OCI-M1 (cell line): ENCODE measurements around the gene ASAP2.

Experiments used
- DNase-seq: peaks from one replicate; lab custom pipeline; 2025; lab: John Stamatoyannopoulos, UW

Gene ASAP2

DNA sequence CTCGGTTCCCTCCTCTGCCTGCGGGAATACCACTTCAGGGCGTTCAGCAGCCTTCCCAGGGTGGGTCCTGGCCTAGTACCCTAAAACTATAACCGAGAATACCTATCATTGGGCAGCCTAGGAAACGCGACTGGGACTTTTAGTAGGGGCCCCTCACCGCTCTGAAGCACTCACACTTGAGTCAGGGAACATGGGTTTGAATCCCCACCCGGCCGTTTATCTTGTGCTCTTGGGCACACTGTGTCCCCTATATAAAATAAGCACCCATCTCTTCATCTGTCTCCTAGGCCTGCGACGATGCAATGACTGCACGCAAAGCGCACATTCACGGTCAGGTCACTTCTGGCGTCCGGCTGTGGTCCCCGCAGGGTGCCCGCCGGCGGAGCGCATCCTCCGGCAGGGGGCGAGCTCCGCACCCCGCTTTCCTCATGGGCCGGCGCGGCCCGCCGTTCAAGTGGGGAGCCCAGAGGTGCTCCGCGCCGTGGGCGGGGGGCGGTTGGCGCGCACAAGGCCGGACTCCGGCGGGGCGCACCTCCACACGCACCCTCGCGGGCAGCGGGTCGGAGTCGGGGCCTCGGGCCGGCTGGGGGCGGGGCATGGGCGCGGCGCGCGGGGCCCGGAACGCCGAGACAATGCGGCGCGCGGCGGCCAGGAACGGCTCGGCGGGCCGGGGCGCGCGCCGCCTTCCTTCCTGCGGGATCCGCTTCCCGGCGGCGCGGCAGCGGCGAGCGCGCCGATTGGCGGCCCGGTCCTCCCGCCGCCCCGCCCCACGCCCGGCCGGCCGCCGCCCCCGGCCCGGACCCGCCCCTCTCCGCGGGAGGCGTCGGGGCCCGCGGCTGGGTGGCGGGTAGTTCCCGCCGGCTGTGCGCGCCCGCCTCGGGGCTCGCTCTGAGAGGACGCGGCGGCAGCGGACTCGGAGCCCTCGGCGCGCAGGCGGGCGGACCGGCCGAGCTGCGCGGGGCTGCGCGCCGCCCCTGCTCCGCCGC, at the start of gene ASAP2:
Gene ASAP2, plus strand, starts transcription at position 850 of the 986 bp plus-strand sequence. CDS start 293 bp downstream, outside the sequence.
- DNase-seq: peak; percentile 39

DNA sequence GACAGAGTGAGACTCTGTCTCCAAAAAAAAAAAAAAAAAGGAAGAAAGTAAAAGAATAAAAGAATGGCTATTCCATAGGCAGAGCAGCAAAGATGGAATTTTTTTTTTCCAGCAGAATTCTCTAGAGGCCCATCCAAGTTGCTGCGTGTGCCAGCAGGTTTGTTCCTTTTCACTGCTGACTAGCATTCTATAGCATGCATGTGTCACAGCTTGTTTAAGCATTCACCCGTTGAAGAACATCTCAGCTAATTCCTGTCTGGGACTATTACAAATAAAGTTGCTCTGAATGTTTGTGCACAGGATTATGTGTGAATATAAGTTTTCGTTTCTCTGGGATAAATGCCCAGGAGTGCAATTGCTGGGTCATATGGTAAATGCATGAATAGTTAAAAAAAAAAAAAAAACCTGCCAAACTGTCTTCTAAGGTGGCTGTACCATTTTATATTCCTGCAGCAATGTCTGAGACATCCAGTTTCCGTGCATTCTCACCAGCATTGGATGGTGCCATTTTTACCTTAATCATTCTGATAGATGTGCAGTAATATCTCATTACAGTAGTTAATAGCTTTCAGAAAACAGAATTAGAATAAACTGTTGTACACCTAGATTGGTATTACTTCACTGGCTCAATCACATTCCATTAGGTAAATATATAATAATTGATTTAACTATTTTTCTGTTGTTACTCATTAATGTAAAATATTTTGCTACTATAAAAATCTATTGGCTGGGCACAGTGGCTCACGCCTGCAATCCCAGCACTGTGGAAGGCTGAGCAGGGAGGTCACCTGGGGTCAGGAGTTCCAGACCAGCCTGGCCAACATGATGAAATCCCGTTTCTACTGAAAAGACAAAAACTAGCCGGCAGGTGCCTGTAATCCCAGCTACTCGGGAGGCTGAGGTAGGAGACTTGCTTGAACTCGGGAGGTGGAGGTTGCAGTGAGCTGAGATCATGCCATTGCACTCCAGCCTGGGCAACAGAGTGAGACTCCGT, 47.5 kb upstream of the ASAP2 start:
- no peak for DNase-seq

DNA sequence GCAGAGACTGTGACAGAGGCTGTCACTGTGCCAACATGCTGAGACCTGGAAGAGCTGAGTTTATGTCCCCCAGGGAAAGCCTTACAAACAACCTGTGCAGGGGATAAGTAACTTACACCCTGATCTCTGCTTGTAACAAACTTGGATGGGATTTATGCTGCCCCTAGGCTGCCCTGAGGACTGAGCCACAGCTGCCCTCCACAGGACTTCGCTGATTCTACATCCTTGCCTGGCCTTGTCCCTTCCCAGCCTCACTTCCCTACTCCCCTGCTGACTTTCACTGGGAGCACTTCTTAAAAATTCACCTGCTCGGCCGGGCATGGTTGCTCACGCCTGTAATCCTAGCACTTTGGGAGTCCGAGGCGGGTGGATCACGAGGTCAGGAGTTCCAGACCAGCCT, 45.9 kb upstream of the ASAP2 start:
- DNase-seq: no peak

DNA sequence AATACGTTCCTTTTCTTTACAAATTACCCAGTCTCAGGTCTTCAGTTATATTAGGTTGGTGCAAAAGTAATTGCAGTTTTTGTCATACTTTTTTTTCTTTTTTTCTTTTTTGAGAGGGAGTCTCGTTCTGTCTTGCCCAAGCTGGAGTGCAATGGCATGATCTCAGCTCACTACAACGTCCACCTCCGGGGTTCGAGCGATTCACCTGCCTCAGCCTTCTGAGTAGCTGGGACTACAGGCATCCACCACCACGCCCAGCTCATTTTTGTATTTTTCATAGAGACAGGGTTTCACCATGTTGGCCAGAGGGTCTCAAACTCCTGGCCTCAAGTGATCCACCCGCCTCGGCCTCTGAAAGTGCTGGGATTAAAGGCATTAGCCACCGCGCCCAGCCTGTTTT, 43.8 kb upstream of the ASAP2 start:
- no peak for DNase-seq

DNA sequence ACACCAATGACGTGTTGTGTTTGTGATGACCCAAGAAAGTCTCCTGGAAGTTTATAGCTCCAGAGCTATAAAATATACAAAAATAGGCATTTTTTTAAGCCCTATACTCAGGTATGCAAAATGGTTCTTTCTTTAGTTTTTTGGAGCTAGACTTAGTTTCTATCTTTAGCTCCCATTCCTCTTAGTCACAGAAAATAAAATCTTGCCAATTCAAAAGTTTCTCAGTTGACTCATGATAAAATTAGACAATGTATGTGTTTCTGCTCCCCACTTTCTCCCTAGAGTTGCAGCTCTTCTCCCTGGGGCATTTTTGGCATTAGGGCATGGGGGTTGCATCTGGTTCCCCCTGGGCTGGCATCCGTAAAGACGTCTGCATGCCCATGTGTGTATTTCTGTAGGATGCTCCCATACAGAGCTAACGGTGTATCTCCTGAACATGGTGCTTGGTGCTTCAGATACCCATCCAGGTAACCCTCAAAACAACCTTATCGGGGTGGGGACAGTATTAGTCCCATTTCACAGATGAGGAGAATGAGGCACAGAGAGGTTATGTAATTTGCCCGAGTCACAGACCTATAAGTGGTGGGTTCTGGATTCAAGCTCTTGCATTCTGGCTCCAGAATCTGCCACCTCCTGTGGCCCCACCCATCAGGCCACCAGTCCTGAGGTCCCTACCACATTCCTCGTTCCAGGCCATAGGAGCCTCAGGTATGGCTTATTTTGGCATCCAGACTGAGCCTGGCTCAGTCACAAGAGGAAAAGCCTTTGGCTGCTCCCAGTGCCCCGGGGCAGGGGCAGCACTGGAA, 43.1 kb upstream of the ASAP2 start:
- no peak for DNase-seq

DNA sequence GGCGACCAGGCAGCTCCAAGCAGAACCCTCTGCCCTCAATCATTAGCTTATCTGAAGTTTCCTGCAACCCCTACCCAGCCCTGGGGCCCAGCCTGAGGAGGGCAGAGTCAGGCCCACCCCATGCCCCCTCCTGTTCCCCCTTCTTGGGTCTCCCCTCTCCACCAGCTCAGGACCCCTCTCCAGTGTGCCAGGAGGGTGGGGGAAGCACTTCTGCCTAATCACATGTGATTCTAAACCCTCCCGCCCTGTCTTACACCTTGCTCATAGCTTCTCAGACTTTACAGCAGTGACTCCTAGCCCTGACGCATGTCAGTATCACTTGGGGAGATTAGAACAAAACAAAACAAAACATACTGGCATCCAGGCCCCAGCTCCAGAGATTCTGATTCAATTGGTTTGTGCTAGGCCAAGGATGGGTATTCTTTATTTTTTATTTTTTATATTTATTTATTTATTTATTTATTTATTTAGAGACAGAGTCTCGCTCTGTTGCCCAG, 42.5 kb upstream of the ASAP2 start:
- DNase-seq: no peak

DNA sequence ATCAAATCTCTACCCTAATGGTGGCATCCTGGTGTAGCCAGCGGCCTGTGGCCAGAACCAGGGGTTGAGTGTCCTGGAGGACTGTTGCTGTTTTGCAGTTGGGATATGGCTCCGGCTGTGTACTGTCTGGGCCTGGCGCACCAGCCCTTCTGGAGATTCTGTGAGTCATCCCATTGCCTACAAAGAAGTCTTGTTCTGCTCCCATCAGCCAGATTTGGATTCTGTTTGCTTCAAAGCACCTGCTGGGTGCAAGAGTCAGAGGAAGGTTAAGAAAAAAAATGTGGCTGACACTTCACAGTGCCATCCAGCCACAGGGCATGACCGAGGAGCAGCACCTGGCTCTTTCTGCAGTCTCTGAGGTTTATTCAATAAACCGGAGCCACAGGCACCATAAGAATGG, 41.0 kb upstream of the ASAP2 start:
- no peak for DNase-seq

DNA sequence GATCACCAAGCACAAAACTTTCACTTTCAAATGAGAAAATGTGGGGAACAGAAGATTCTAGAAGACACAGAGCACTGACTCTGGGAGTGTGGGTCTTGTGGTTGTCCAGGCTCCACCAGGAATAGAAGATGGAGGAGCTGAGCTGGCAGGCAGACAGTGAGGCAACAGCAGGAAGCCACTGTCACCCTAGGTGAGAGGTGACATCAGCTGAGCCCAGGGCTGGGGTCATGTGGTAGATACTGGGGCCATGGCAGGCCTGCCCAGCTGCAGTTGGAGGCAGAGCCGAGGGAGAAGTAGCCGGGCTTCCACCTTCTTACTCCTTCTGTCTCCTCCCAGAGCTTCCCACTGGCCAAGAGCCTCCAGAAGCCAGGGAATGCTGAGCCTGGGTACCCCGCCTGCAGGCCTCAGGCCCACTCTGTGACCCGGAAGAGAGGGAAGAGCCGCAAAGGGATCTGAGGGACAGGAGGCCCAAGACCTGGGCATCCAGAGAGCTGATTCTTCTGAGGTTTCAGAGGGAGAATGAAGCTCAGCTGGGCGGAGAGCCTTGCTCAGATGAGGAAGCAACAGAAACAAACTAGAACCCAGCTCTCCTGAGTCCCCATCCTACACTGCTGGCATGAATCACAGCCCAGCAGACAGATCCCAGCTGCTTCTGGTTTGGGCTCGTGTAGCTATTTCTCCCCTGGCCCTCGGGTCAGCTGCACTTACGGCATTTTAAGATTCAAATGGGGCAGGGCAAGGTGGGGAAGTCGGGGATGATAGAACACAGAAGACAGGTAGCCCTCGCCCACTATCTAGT, 39.8 kb upstream of the ASAP2 start:
- no peak for DNase-seq

DNA sequence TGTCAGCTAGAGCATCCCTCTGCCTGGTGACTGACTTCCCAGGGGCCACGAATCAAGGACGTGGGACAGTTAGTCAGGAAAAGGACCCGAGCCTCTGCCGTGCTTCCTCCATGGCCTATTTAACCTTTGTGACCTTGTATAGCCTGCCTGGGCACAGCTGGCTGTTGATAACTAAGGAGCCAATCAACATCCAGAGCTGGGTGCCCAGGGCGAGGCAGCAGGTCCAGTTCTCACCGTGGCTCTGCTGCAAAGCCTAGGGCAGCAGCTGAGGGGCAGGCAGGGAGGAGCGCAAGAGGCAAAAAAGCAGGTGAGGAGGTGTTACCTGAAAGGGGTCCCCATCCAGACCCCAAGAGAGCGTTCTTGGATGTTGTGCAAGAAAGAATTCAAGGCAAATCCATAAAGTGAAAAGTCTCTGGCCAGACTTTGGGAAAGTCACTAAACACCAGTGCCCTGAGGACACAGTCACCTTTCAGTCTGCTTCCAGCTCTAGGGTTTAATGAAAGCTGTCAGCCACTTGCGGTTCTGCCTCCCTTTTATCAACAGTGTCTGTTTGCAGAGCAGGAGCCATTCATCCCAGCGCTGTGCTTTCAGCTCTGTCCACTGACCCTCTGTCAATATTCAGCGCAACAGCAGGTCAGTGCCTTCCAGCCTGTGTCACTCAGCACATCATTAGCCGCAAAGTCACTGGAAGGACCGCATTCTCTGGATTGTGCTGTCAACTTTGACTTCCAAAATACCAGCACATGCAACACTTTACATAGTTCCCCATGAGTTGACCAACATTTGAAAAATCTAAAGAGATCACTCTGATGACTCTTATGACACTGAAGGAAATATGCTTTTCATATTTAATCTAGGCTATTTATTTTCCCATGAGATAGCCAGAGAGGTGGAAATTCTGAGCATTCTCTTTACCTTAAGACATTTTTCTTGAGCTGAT, 38.6 kb upstream of the ASAP2 start:
- DNase-seq: no peak

DNA sequence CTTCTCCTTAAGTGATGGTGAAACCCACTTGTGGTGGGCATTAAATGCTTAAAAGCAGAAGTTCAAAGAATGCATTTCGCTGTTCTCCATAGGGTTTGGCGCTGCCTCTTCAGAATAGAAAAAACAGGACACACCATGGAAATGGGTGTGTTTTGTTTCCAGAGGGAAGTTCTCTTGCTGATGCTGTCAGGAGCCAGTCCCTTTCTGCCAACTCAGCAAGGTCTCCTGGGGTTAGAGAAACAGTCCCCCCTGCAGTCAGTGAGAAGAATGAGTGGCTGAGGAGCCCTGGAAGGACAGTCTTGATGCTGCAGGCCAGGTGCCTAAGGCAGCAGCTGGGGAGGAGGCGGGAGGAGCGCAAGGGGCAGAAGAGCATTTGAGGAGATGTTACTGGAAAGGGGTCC, 37.8 kb upstream of the ASAP2 start:
- peak; percentile 33 for DNase-seq

DNA sequence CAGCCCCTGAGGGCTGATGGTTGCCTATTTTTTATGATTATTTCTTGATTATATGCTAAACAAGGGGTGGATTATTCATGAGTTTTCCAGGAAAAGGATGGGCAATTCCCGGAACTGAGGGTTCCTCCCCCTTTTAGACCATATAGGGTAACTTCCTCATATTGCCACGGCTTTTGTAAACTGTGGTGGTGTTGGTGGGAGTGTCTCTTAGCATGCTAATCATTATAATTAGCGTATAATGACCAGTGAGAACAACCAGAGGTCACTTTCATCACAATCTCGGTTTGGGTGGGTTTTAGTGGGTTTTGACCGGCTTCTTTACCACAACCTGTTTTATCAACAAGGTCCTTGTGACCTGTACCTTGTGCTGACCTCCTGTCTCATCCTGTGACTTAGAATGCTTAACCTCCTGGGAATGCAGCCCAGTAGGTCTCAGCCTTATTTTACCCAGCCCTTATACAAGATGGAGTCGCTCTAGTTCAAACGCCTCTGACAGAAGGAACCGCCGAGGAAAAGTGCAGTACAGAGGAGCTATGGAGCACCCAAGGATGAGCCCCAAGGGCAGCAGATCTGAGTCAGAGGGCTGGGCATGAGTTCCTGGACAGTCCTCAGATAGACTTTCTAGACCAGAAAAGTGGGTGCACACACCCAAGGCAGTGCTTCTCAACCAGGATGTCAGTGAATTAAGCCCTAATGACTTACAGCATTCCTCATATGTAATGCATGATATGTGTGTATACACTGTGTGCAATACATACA, 37.1 kb upstream of the ASAP2 start:
- peak; percentile 86 for DNase-seq

DNA sequence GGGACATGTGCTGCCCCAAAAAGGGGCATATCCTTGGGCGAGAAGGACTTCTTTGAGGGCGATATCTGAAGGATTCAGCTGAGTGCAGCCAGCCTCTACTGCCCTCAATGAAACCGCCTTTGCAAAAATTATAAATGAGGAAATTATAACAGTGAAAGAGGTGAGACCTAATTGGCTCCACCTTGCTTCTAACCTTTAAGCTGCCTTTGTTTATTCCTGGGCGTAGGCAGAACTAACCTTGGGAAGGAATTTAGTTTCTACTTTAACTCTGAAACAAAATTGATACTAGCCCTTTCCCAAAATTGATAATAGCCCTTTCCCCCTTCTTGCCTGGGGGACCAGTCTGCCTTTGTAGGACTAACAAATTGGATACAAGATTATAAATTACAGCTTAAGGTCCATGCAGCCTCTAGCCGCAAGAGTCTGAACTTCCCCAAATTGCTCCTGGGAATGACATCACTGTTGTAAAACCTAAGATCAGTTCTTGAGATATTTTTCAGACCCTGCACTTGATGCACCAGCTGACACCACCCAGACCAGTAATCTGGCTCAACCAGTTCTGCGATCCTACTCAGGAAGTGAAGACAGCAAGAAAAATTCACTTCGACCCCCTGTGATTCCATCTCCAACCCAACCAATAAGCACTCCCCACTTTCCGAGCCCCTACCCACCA, 36.0 kb upstream of the ASAP2 start:
- DNase-seq: peak; percentile 86

DNA sequence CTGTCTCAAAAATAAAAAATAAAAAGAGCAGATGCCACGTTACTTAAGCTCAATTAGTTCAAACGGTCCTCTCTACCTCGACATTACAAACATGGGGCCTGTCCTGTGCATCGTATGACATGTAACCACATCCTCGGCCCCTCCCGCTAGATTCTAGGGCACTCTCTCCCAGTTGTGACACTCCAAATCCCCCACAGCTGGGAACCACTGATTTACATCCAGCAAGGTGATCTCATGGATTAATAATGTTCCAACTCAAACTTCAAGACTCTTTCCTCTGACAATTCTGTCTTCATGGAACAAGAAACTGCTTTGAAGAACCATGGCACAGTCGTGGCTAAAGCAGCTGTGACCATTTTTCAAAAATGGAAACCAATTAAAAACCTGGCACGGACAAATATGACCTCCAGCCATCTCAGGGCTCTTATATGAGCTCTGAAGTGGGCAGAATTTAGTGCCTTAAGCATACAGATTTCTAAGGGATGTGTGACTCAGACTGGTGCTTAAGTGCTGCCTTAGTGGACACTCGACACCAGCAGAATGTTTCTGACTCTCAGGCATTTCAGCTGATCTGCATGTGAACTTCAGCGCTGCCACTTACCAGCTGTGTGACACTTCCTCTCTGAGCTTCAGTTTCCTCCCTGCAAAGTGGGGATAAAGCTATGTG, 31.7 kb upstream of the ASAP2 start:
- DNase-seq: no peak

DNA sequence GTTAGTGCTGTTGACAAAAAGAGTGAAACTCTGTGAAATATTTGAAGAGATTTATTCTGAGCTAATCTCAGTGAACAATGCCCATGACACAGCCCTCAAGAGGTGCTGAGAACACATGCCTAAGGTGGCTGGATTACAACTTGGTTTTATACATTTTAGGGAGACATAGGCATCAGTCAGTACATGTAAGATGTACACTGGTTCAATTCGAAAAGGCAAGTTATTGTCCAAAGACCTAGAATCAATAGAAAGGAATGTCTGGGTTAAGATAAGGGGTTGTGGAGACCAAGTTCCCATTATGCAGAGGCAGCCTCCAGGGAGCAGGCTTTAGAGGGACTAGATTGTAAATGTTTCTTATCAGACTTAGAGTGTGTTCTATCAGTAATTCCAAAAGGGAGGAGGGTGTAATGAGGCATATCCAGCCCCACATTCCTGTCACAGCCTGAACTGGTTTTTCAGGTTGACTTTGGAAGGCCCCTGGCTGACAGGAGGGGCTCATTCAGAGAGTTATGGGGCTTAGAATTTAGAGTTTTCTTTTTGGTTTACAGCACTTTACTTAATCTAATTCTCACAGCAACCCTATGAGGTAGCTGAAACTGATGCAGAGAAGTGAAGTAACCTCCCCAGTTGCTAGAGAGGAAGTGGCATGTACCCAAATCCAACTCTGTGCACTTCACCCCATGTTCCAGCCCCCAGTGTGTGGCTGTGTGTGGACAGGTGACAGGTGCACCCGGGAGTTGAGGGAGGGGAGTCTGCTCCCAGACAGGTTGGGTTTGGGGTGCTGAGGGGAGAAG, 28.3 kb upstream of the ASAP2 start:
- DNase-seq: peak; percentile 13

DNA sequence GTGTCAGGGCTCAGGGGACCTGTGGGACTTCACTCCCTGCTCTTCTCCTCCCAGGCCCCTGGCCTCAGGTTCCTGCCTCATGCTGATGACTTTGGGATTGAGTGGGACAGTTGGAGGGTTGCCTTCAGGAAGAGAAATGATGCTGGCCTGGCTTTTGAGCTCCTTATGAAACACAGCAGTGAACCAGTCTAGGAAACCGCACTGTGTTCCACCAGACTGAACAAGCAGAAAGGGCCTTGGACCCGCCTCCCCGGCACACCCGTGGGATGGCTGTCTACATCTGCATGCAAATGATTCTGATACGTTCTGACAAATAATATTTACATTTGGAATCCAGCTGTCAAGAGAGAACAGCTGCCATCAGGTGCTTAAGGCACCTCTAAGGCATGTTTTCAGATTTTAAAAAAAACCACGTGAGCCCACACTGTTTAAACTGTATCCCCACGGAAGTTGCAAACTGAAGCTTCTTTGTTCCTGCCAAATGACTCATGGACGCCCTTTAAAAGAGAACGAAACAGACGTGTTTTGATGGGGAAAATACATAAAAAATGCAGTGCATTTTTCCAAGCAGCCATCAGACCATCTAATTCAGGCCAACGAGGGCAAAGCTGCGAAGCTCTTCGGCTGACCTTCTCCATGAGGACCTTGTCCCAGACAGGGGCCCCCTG, 27.6 kb upstream of the ASAP2 start:
- DNase-seq: no peak

DNA sequence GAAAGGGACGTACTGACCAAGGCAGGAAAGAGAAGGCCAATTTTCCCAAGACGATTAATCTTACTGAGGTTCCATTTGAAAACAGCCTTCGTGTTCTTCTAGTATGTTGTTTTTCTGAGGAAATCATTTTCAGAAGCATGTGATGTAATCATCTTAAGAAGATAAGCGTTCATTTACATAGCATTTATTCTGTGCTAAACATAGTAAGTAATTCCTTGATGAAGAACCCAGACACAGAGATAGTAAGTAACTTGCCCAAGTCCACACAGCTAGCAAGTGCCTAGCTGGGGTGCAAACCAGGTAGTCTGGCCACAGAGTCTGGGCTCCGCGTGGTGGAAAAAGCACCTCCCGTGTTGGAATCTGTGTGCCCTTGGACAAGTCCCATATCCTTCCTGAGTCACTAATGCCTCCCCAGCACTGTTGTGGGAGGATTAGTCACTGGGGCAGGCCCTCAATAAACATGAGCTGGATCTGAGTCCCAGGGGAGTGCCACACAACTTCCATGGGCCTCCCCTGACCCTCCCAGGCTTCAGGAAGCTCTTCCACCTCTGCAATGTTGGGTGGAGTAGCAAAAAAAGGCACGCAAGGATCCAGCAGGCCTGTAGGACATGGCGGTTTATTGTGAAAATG, 26.9 kb upstream of the ASAP2 start:
- DNase-seq: no peak
